ENCODE data around the gene PERM1. TPM values are rescaled to one million over a fixed set of nuclear protein-coding genes. Genes with fewer than 3 reads are reported as not detected.

Gene PERM1
- total RNA-seq, 1 experiment from 2014 or later, result not detected

DNA sequence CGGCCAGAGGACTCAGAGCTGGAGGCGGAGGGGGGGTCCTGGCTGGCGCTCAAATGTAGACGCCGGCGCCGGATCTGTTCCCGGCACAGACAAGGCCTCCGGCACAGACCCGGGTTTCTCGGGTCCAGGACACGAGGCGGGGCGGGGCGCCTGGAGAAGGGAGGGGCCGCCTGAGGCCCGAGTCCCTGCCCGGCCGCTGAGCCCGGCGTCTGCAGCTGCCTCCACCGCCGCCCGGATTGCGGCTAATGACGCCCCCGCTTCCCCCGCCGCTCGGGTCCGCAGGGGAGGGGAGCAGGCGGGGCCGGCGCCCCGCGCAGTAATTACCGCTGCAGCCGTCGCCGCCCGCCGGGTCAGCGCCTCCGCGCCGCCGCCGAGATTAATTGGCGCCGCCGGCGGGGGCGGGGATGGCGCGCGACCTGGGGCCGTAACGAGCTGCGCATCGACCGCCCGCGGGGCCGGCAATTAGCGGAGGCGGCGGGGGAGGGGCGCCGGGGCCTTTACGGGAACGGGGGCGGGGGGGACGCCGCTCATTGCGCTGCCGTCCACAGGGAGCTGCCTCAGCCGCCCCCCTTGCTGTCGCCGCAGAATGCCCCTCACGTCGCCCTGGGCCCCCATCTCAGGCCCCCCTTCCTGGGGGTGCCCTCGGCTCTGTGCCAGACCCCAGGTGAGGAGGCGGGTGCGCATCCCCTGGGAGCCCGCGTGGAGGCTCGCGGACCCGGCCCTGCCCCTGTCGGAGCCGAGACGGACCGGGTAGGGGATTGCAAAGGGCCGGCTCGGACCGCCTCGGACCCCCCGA, 40.1 kb downstream of the PERM1 start:
- intact Hi-C loops (cut with micrococcal nuclease; ENCODE audit: unreplicated experiment), result no loop called here
- Mint-ChIP-seq H3K36me3 (ENCODE audit: insufficient read depth, unreplicated experiment) (peaks cover 21% of the 10 kb centered on the region), H3K27ac (ENCODE audit: unreplicated experiment) (peak overlapping the region; percentile 27), H3K4me1 (ENCODE audit: low read depth, unreplicated experiment) (peaks cover 13% of the 10 kb centered on the region), H3K27me3 (ENCODE audit: unreplicated experiment) (peaks cover 9% of the 10 kb centered on the region), H3K9me3 (ENCODE audit: low read depth, unreplicated experiment) (no peaks in the 10 kb centered on the region), H3K4me3 (ENCODE audit: low read depth, unreplicated experiment) (peak overlapping the region; percentile 54)
- BruUV-seq (replicated peaks), result no TSS peak
- DNase-seq, result peak; percentile 44
- CTCF ChIA-PET, result interaction anchor here (0.6 kb wide), 1 partner anchor 29 kb away, joined by 5 read pairs; no protein-coding TSS in a partner anchor
- TF ChIP-seq, protein P1, sequence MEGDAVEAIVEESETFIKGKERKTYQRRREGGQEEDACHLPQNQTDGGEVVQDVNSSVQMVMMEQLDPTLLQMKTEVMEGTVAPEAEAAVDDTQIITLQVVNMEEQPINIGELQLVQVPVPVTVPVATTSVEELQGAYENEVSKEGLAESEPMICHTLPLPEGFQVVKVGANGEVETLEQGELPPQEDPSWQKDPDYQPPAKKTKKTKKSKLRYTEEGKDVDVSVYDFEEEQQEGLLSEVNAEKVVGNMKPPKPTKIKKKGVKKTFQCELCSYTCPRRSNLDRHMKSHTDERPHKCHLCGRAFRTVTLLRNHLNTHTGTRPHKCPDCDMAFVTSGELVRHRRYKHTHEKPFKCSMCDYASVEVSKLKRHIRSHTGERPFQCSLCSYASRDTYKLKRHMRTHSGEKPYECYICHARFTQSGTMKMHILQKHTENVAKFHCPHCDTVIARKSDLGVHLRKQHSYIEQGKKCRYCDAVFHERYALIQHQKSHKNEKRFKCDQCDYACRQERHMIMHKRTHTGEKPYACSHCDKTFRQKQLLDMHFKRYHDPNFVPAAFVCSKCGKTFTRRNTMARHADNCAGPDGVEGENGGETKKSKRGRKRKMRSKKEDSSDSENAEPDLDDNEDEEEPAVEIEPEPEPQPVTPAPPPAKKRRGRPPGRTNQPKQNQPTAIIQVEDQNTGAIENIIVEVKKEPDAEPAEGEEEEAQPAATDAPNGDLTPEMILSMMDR (IDR thresholded peaks at IDR 0.05; ENCODE audit: unreplicated experiment), result no peak

DNA sequence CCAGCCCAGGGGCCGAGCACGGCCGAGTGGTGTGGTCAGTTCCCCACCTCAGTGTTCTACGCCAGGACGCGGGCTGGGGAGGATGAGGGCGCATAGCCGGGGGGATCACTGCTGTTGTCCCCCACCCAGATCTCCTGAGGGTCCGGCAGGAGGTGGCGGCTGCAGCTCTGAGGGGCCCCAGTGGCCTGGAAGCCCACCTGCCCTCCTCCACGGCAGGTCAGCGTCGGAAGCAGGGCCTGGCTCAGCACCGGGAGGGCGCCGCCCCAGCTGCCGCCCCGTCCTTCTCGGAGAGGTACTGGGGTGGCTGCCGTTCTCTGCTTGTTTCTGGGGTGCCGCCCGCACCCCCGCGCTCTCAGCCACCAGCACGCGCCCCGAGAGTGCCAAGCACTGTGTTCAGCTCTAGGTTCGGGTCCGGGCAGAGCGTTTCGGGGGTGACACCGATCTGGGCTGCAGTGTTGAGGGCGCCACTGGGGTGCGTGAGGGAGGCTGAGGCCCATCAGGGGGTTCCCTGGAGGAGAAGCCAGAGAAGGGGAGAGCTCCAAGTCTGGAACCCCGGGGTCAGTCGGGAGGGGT, 40.8 kb downstream of the PERM1 start:
- BruUV-seq (replicated peaks), result no TSS peak
- TF ChIP-seq, protein P1 (IDR thresholded peaks at IDR 0.05; ENCODE audit: unreplicated experiment), result no peak
- H3K4me1 Mint-ChIP-seq (ENCODE audit: low read depth, unreplicated experiment), result peaks cover 13% of the 10 kb centered on the region
- peak overlapping the region; percentile 27 for H3K27ac Mint-ChIP-seq (ENCODE audit: unreplicated experiment)
- peaks cover 21% of the 10 kb centered on the region for H3K36me3 Mint-ChIP-seq (ENCODE audit: insufficient read depth, unreplicated experiment)
- DNase-seq, result no peak
- H3K4me3 Mint-ChIP-seq (ENCODE audit: low read depth, unreplicated experiment), result peak overlapping the region; percentile 54
- no peaks in the 10 kb centered on the region for H3K9me3 Mint-ChIP-seq (ENCODE audit: low read depth, unreplicated experiment)
- intact Hi-C loops (cut with micrococcal nuclease; ENCODE audit: unreplicated experiment), result no loop called here
- peaks cover 9% of the 10 kb centered on the region for H3K27me3 Mint-ChIP-seq (ENCODE audit: unreplicated experiment)
- CTCF ChIA-PET, result interaction anchor here (0.6 kb wide), 1 partner anchor 29 kb away, joined by 5 read pairs; no protein-coding TSS in a partner anchor

DNA sequence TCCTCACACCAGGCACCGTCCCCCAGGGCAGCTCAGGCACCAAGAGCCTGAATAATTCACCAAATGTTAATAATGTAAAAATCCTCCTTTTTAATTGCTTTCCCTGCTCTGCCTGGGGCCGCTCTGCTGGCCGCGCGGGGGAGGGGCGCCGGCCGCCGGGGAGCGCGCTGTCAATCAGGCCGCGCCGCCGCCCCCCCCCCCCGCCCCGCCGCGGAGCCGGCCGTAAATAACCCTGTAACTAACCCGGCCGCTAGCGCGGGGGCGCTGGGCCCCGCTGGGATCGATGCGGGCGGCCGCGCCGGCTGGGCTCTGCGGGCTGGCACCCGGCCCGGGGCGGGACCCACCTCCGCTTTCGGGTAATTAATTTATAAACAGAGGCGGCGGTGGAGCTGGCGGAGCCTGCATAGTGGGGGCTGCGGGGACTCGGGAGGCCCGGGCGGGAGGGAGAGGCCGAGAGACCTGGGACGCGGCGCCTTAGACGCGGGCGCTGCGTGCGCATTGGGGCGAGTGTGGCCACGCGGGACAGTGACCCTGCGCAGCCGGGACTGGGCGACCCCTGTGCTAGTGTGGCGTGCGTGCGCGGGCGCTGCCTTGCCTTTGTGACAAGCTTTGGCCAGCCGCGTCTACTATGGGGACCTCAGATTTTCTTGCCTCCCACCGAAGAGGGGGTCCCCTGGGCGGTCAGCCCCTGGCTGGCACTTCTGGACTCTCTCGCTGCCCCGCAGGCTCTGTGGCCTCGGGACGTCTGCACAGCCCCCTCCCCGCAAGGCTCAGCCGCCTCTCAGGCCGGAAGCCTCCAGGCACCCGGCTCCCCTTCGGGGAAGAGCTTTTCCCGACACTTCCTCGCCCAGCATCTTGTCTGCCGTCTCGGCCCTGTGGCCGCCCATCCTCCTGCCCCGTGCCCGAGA, 41.5 kb downstream of the PERM1 start:
- Mint-ChIP-seq H3K9me3 (ENCODE audit: low read depth, unreplicated experiment) (no peaks in the 10 kb centered on the region), H3K4me3 (ENCODE audit: low read depth, unreplicated experiment) (peak overlapping the region; percentile 54), H3K27ac (ENCODE audit: unreplicated experiment) (no peak overlapping the region), H3K36me3 (ENCODE audit: insufficient read depth, unreplicated experiment) (peaks cover 13% of the 10 kb centered on the region), H3K27me3 (ENCODE audit: unreplicated experiment) (peaks cover 16% of the 10 kb centered on the region), H3K4me1 (ENCODE audit: low read depth, unreplicated experiment) (peaks cover 13% of the 10 kb centered on the region)
- CTCF ChIA-PET, result no interaction called here
- intact Hi-C loops (cut with micrococcal nuclease; ENCODE audit: unreplicated experiment), result no loop called here
- BruUV-seq (replicated peaks), result no TSS peak
- DNase-seq, result peak; percentile 79
- TF ChIP-seq, protein P1 (IDR thresholded peaks at IDR 0.05; ENCODE audit: unreplicated experiment), result peak; percentile 20

DNA sequence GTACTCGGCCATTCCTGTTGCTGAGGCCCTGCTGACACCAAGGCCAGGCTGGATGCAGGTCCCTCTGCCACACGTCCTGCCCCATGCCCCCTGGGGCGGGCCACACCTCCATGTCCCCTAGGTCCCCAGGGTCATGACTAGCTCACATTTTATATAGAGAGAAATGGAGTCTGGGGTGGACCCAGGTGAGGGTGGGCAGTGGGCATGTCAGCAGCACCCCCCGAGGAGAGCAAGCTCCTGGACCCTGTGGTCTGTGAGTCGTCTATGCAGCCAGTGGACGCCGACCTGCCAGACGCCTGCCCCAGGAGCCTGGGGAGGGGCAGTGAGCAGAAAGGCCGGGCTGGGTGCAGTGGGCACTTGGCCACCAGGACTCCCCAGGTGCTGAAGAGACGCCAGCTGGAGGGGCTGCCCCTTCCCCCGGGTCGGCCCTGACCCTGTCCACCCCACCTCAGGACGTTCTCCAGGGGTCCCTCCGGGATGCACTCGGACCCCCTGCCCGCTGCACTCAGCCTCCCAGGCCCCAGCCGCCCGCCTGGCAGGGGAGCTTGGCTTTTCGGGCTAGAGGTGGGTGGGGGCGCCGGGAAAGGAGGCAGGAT, 42.3 kb downstream of the PERM1 start:
- Mint-ChIP-seq H3K27ac (ENCODE audit: unreplicated experiment) (no peak overlapping the region), H3K4me3 (ENCODE audit: low read depth, unreplicated experiment) (no peak overlapping the region), H3K27me3 (ENCODE audit: unreplicated experiment) (peaks cover 23% of the 10 kb centered on the region), H3K9me3 (ENCODE audit: low read depth, unreplicated experiment) (no peaks in the 10 kb centered on the region), H3K36me3 (ENCODE audit: insufficient read depth, unreplicated experiment) (peaks cover 13% of the 10 kb centered on the region), H3K4me1 (ENCODE audit: low read depth, unreplicated experiment) (peaks cover 19% of the 10 kb centered on the region)
- intact Hi-C loops (cut with micrococcal nuclease; ENCODE audit: unreplicated experiment), result no loop called here
- no peak for DNase-seq
- TF ChIP-seq, protein P1 (IDR thresholded peaks at IDR 0.05; ENCODE audit: unreplicated experiment), result no peak
- CTCF ChIA-PET, result no interaction called here
- BruUV-seq (replicated peaks), result no TSS peak

Data from Calu3 (cell line).